Parathyroid adenoma (tissue), 2 donors: Measurements from ENCODE around the gene DNAH9.

Experiments used
- H2AFZ ChIP-seq: fragments of 300-600 bp; sonication (generic); one replicate; pipeline ENCODE4 v1.7.0; 2017; ENCODE audit warnings: antibody characterized with exemption, mild to moderate bottlenecking
- H3K27ac ChIP-seq: fragments of 300-600 bp; sonication (generic); one replicate; pipeline ENCODE4 v1.7.0; 2017
- H3K27me3 ChIP-seq: fragments of 300-600 bp; sonication (generic); one replicate; pipeline ENCODE4 v1.7.0; 2017; ENCODE audit warnings: low read length; ENCODE audit not compliant: control insufficient read depth, insufficient read depth
- H3K36me3 ChIP-seq: fragments of 300-600 bp; sonication (generic); one replicate; pipeline ENCODE4 v1.7.0; 2017; ENCODE audit warnings: low read length; ENCODE audit not compliant: control insufficient read depth, insufficient read depth
- H3K4me1 ChIP-seq: fragments of 300-600 bp; sonication (generic); one replicate; pipeline ENCODE4 v1.7.0; 2017; ENCODE audit warnings: control low read depth
- H3K4me2 ChIP-seq: fragments of 300-600 bp; sonication (generic); one replicate; pipeline ENCODE4 v1.7.0; 2017; ENCODE audit warnings: low read length
- H3K4me3 ChIP-seq: fragments of 300-600 bp; sonication (generic); one replicate; pipeline ENCODE4 v1.7.0; 2017; ENCODE audit warnings: low read depth, low read length
- H3K79me2 ChIP-seq: fragments of 300-600 bp; sonication (generic); one replicate; pipeline ENCODE4 v1.7.0; 2017; ENCODE audit warnings: control low read depth
- H3K9ac ChIP-seq: fragments of 300-600 bp; sonication (generic); one replicate; pipeline ENCODE4 v1.7.0; 2017; ENCODE audit warnings: mild to moderate bottlenecking
- H3K9me3 ChIP-seq: fragments of 300-600 bp; sonication (generic); one replicate; pipeline ENCODE4 v1.7.0; 2017; ENCODE audit warnings: low read length; ENCODE audit not compliant: control insufficient read depth
- CTCF ChIP-seq: fragments of 300-600 bp; sonication (generic); IDR thresholded peaks from one replicate; pipeline ENCODE4 v1.7.0; 2017; ENCODE audit warnings: antibody characterized with exemption, mild to moderate bottlenecking
- donor health status: primary hyperparathyroidism.

DNAH9 gene

DNA sequence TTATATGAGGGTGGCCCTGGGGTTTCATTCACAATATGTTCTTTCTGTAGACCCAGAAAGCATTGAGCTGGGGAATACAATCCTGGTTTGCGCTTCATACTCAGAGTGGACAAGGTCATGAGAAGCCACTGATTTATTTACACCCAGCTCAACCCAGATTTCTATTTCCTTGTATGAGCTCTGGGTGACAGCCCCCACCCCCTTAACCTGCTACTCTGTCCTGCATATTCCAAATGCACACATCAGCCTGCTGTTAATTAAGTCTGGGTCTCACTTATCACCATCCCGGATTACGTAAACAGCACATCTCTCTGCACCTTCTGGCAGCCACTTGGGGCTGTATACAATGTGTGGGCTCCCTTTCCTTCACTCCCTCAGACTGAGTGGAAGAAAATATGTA, 102.4 kb downstream of the DNAH9 start:
- H3K4me3 ChIP-seq = no peak overlapping the region

DNA sequence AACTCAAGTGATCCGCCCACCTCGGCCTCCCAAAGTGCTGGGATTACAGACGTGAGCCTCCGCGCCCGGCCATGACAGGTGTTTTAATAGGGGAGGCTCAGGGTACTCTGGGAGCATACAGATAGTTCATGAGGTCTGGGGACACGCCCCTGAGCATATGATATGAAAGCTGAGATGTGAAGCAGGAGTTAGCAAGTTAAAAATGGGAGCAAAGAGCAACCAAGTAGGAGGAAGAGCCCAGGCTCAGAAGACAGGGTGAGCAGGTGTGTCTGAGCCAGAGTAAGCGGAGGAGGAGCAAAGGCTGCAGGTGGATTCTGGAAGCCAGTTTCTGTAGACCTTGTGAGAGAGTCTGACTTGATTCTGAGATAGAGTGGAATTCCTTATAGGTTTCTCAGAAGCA, 103.6 kb downstream of the DNAH9 start:
- no peaks in the 10 kb centered on the region for H3K4me1 ChIP-seq
- TF ChIP-seq CTCF = no peak
- H3K9ac ChIP-seq = no peak overlapping the region
- no peak overlapping the region for H2AFZ ChIP-seq
- no peaks in the 10 kb centered on the region for H3K36me3 ChIP-seq
- H3K9me3 ChIP-seq = no peaks in the 10 kb centered on the region
- no peaks in the 10 kb centered on the region for H3K27me3 ChIP-seq
- no peaks in the 10 kb centered on the region for H3K79me2 ChIP-seq
- H3K4me3 ChIP-seq = no peak overlapping the region
- no peak overlapping the region for H3K4me2 ChIP-seq
- H3K27ac ChIP-seq = no peak overlapping the region

More for the DNA sequence above, 102.4 kb downstream of the DNAH9 start:
- Histone ChIP-seq H3K27me3 (no peaks in the 10 kb centered on the region), H2AFZ (no peak overlapping the region), H3K9me3 (no peaks in the 10 kb centered on the region), H3K79me2 (no peaks in the 10 kb centered on the region), H3K4me1 (no peaks in the 10 kb centered on the region), H3K4me2 (no peak overlapping the region), H3K9ac (no peak overlapping the region), H3K27ac (no peak overlapping the region), H3K36me3 (no peaks in the 10 kb centered on the region)
- no peak for TF ChIP-seq CTCF

DNA sequence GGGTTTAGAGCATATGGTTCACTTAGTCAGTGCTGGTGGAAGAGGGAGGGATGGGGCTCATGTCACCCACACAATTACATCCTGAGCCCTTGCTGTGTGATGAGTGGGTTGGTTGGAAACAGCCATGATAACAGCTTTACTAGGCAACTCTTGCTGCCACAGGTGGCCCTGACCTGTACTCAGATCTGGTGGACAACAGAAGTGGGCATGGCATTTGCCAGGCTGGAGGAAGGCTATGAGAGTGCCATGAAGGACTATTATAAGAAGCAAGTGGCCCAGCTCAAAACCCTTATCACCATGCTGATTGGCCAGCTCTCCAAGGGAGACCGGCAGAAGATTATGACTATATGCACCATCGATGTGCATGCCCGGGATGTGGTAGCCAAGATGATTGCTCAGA, 105.8 kb downstream of the DNAH9 start:
- H3K4me1 ChIP-seq = no peaks in the 10 kb centered on the region
- H3K79me2 ChIP-seq = no peaks in the 10 kb centered on the region
- H3K27ac ChIP-seq = no peak overlapping the region
- no peaks in the 10 kb centered on the region for H3K36me3 ChIP-seq
- H3K9ac ChIP-seq = no peak overlapping the region
- no peaks in the 10 kb centered on the region for H3K27me3 ChIP-seq
- no peak for TF ChIP-seq CTCF
- H3K4me2 ChIP-seq = no peak overlapping the region
- no peak overlapping the region for H2AFZ ChIP-seq
- H3K9me3 ChIP-seq = no peaks in the 10 kb centered on the region
- H3K4me3 ChIP-seq = no peak overlapping the region

- no peak overlapping the region for H3K27ac ChIP-seq
These were observed 106.8 kb downstream of the DNAH9 start for GRCh38 chr17:11705111-11705510.

More at GRCh38 chr17:11705111-11705510, 106.8 kb downstream of the DNAH9 start:
- no peaks in the 10 kb centered on the region for H3K27me3 ChIP-seq
- H3K36me3 ChIP-seq = no peaks in the 10 kb centered on the region
- TF ChIP-seq CTCF = no peak
- no peaks in the 10 kb centered on the region for H3K79me2 ChIP-seq
- H3K4me2 ChIP-seq = no peak overlapping the region
- H3K9me3 ChIP-seq = no peaks in the 10 kb centered on the region
- no peaks in the 10 kb centered on the region for H3K4me1 ChIP-seq
- H3K4me3 ChIP-seq = no peak overlapping the region
- H3K9ac ChIP-seq = no peak overlapping the region
- H2AFZ ChIP-seq = peak overlapping the region; percentile 11
